Keratinocyte (primary cell): ENCODE measurements around the gene GRPEL2.

Source experiments
- EZH2 ChIP-seq: IDR thresholded peaks from one replicate; pipeline ENCODE4 v1.6.1; 2012; ENCODE audit warnings: inconsistent platforms, mild to moderate bottlenecking, low read length, moderate library complexity
- TF ChIP-seq, protein P1 (sequence below), 3 experiments: IDR thresholded peaks in 1 of 3; conservative IDR thresholded peaks in 1 of 3; optimal IDR thresholded peaks in 1 of 3; 2 replicates in 2 of 3; 3 replicates in 1 of 3; pipeline versions ENCODE3 to v1.5.1; 2011; ENCODE audit warnings: low read length in 3 of 3, mild to moderate bottlenecking in 3 of 3, moderate library complexity in 2 of 3, control low read depth in 1 of 3, inconsistent platforms in 1 of 3; ENCODE audit not compliant: insufficient read depth in 2 of 3; ENCODE audit errors: extremely low read depth in 1 of 3

DNA sequence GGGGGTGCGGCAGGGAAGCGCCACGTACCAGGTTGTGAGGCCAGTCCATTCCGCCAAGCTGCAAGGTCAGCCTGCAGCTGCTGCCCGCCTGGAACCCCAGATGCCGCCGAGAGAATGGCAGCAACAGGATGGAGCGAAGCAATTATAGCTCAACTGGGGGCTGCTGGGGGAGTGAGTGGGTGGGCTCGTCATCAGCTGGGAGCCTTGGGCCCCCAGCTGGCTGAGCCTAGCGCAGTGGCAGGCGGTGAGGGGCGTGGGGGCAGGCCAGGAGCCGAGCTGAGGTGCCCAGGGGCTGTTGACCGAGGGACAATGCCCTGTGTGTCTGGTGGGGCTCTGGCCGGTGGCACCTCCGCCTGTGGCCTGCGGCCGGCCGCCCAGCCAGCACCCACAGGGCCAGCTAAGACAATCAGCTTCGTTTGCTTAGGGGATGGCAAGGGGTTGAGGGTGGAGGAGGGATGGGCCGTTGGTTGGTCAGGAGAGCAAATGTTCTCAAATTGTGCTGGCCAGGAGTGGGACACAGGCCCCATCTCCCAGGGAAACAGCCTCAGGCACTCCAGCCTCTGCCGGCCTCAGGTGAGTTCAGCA, 34.0 kb downstream of the GRPEL2 start, which contains the start of gene IL17B:
- TF ChIP-seq, protein P1, sequence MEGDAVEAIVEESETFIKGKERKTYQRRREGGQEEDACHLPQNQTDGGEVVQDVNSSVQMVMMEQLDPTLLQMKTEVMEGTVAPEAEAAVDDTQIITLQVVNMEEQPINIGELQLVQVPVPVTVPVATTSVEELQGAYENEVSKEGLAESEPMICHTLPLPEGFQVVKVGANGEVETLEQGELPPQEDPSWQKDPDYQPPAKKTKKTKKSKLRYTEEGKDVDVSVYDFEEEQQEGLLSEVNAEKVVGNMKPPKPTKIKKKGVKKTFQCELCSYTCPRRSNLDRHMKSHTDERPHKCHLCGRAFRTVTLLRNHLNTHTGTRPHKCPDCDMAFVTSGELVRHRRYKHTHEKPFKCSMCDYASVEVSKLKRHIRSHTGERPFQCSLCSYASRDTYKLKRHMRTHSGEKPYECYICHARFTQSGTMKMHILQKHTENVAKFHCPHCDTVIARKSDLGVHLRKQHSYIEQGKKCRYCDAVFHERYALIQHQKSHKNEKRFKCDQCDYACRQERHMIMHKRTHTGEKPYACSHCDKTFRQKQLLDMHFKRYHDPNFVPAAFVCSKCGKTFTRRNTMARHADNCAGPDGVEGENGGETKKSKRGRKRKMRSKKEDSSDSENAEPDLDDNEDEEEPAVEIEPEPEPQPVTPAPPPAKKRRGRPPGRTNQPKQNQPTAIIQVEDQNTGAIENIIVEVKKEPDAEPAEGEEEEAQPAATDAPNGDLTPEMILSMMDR (optimal IDR thresholded peaks at IDR 0.05 in 1 of 3, IDR thresholded peaks at IDR 0.05 in 1 of 3, conservative IDR thresholded peaks at IDR 0.05 in 1 of 3; ENCODE audit: extremely low read depth in 1 of 3, insufficient read depth in 2 of 3, low read length in 3 of 3), result no peak
- TF ChIP-seq EZH2, result no peak
